MM.1S (cell line): ENCODE results near the gene COX10.

Experiments used
- DNase-seq: peaks from one replicate; pipeline ENCODE4 v3.0.0-alpha.2; 2015
- H2AFZ ChIP-seq: fragments of 300-600 bp; sonication (generic); 2 replicates; pipeline ENCODE4 v1.6.0; 2016; ENCODE audit warnings: antibody characterized with exemption, low read length
- H3F3A ChIP-seq: fragments of 300-600 bp; sonication (generic); 2 replicates; pipeline ENCODE4 v1.6.1; 2016; ENCODE audit warnings: mild to moderate bottlenecking, antibody characterized with exemption, low read length, moderate library complexity, mixed read lengths; ENCODE audit not compliant: insufficient read depth
- H3K27ac ChIP-seq: fragments of 300-600 bp; sonication (generic); 2 replicates; pipeline ENCODE4 v1.5.1; 2016; ENCODE audit warnings: mild to moderate bottlenecking, low read length
- H3K27me3 ChIP-seq: fragments of 300-600 bp; sonication (generic); replicated peaks from 2 replicates; pipeline ENCODE4 v1.6.0; 2016; ENCODE audit warnings: low read length; ENCODE audit not compliant: insufficient read depth
- H3K36me3 ChIP-seq: fragments of 300-600 bp; sonication (generic); replicated peaks from 2 replicates; pipeline ENCODE4 v1.6.1; 2016; ENCODE audit warnings: mild to moderate bottlenecking, low read length, mixed read lengths; ENCODE audit not compliant: insufficient read depth
- H3K4me1 ChIP-seq: fragments of 300-600 bp; sonication (generic); 2 replicates; pipeline ENCODE4 v1.6.1; 2016; ENCODE audit warnings: low read length, mixed read lengths
- H3K4me2 ChIP-seq: fragments of 300-600 bp; sonication (generic); 2 replicates; pipeline ENCODE4 v1.6.0; 2016; ENCODE audit warnings: low read depth, low read length
- H3K4me3 ChIP-seq: fragments of 300-600 bp; sonication (generic); 2 replicates; pipeline ENCODE4 v1.5.1; 2016; ENCODE audit warnings: low read length, mixed read lengths
- H3K79me2 ChIP-seq: fragments of 300-600 bp; sonication (generic); 2 replicates; pipeline ENCODE4 v1.6.1; 2016; ENCODE audit warnings: mixed run types, low read length, mixed read lengths
- H3K9ac ChIP-seq: fragments of 300-600 bp; sonication (generic); 2 replicates; pipeline ENCODE4 v1.6.1; 2016; ENCODE audit warnings: low read length, mixed read lengths
- H3K9me2 ChIP-seq: fragments of 300-600 bp; sonication (generic); replicated peaks from 2 replicates; pipeline ENCODE4 v1.6.1; 2016; ENCODE audit warnings: mild to moderate bottlenecking, low read length, mixed read lengths; ENCODE audit not compliant: insufficient read depth
- H3K9me3 ChIP-seq: fragments of 300-600 bp; sonication (generic); replicated peaks from 2 replicates; pipeline ENCODE4 v1.6.1; 2016; ENCODE audit warnings: mild to moderate bottlenecking, low read length, mixed read lengths; ENCODE audit not compliant: insufficient read depth
- H4K20me1 ChIP-seq: fragments of 300-600 bp; sonication (generic); 2 replicates; pipeline ENCODE4 v1.6.1; 2016; ENCODE audit warnings: mild to moderate bottlenecking, low read length, moderate library complexity, mixed read lengths; ENCODE audit not compliant: insufficient read depth
- CTCF ChIP-seq: fragments of 300-600 bp; sonication (generic); IDR thresholded peaks from 2 replicates; pipeline ENCODE4 v1.5.1; 2016; ENCODE audit warnings: antibody characterized with exemption, low read length, mixed read lengths
- EZH2 ChIP-seq: fragments of 300-600 bp; sonication (generic); optimal IDR thresholded peaks from 2 replicates; pipeline ENCODE3; 2017; ENCODE audit warnings: low read depth, mild to moderate bottlenecking, antibody characterized with exemption, low read length, mixed read lengths
- EZH2phosphoT487 ChIP-seq: fragments of 300-600 bp; sonication (generic); IDR thresholded peaks from 2 replicates; pipeline ENCODE4 v1.6.1; 2018; ENCODE audit warnings: antibody characterized with exemption, low read length

COX10 gene

DNA sequence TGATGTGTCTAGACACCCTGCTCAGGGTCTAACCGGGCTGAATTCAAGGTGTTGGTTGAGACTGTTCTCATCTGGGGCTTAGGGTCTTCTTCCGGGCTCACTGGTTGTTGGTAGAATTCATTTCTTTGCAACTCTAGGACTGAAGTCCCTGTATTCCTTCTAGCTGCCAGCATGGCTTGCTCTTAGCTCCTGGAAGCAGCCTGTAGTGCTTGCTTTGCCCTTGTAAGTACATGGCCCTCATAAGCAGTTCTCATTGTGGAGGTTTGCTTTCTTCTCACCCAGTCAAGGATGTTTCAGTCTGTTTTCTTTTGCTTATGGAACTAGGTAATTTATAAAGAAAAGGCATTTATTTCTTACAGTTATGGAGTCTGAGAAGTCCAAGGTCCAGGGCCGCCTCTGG, 26.3 kb downstream of the COX10 start:
- no peaks in the 10 kb centered on the region for H3K27me3 ChIP-seq
- H3K36me3 ChIP-seq: no peaks in the 10 kb centered on the region
- no peak overlapping the region for H3K9ac ChIP-seq
- no peaks in the 10 kb centered on the region for H4K20me1 ChIP-seq
- H2AFZ ChIP-seq: no peak overlapping the region
- no peak overlapping the region for H3K4me2 ChIP-seq
- H3K4me3 ChIP-seq: no peak overlapping the region
- TF ChIP-seq CTCF (no peak), EZH2 (no peak), EZH2phosphoT487 (no peak)
- H3K27ac ChIP-seq: no peak overlapping the region
- no peak for DNase-seq
- H3K79me2 ChIP-seq: peaks cover 78% of the 10 kb centered on the region
- H3K4me1 ChIP-seq: peaks cover 11% of the 10 kb centered on the region; the same call in 1 of the 2 replicates
- H3K9me3 ChIP-seq: no peaks in the 10 kb centered on the region
- H3F3A ChIP-seq: no peaks in the 10 kb centered on the region
- no peaks in the 10 kb centered on the region for H3K9me2 ChIP-seq

DNA sequence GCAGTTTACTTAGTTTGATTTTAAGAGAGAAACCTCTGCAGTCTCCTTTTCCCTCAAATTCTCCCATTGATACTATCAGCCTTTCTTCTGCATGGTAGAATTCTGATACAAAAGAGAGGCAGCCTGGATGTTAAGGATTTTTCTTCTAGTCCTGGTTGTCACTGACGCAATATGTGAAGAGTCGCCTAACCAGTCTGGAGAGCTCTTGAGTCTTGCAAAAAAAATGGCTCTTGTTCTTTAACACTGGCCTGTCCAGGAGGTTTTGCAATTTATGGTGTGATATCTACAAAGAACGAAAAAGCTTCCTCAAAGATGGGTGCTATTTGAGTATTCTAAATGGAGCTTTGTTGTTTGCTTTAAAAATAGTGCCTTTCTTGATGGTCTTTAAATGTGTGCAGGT, 28.9 kb downstream of the COX10 start:
- TF ChIP-seq CTCF (no peak), EZH2phosphoT487 (no peak), EZH2 (no peak)
- H3K36me3 ChIP-seq: no peaks in the 10 kb centered on the region
- no peaks in the 10 kb centered on the region for H3F3A ChIP-seq
- no peak overlapping the region for H3K4me3 ChIP-seq
- H3K9me3 ChIP-seq: no peaks in the 10 kb centered on the region
- no peaks in the 10 kb centered on the region for H3K9me2 ChIP-seq
- no peak overlapping the region for H3K27ac ChIP-seq
- no peaks in the 10 kb centered on the region for H3K27me3 ChIP-seq
- H3K4me2 ChIP-seq: no peak overlapping the region
- no peak overlapping the region for H2AFZ ChIP-seq
- no peak for DNase-seq
- no peaks in the 10 kb centered on the region for H4K20me1 ChIP-seq
- H3K79me2 ChIP-seq: peaks cover 56% of the 10 kb centered on the region
- no peaks in the 10 kb centered on the region for H3K4me1 ChIP-seq
- H3K9ac ChIP-seq: no peak overlapping the region

DNA sequence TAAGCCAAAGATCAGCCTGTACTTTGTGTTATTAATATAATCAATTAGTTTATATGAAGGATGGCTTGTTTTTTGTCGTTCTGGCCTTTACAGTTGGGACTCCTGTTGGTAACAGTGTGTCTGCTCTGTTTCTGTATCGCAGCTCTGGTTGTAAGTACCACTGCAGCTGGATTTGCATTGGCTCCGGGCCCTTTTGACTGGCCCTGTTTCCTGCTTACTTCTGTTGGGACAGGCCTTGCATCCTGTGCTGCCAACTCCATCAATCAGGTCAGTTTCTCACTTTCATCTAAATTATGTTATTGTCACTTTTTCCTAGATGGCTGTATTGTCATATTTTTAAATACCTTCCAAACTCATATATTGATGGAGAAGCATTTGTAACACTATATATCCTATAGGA, 32.7 kb downstream of the COX10 start:
- no peaks in the 10 kb centered on the region for H3K36me3 ChIP-seq
- H3K9me3 ChIP-seq: no peaks in the 10 kb centered on the region
- no peaks in the 10 kb centered on the region for H3F3A ChIP-seq
- H3K9me2 ChIP-seq: no peaks in the 10 kb centered on the region
- H3K27ac ChIP-seq: no peak overlapping the region
- H3K79me2 ChIP-seq: peaks cover 29% of the 10 kb centered on the region
- DNase-seq: no peak
- H3K4me1 ChIP-seq: no peaks in the 10 kb centered on the region
- H3K4me2 ChIP-seq: no peak overlapping the region
- H4K20me1 ChIP-seq: no peaks in the 10 kb centered on the region
- H3K9ac ChIP-seq: no peak overlapping the region
- TF ChIP-seq EZH2 (no peak), EZH2phosphoT487 (no peak), CTCF (no peak)
- no peaks in the 10 kb centered on the region for H3K27me3 ChIP-seq
- H3K4me3 ChIP-seq: no peak overlapping the region
- no peak overlapping the region for H2AFZ ChIP-seq
